Adrenal gland (tissue), 12 donors: ENCODE data around the gene CFAP299. TPM values are rescaled to one million over a fixed set of nuclear protein-coding genes. Genes with fewer than 3 reads are reported as not detected.

ENCODE experiments used
- DNase-seq, 7 donors: peaks; one replicate each; pipeline ENCODE4 v3.0.0-alpha.2; 2019 to 2020
- H3K27ac ChIP-seq, 5 donors: fragments of 200-600 bp; sonication (generic) in 4 of 5; 1 replicate in 3 of 5; 2 replicates in 2 of 5; pipeline versions ENCODE4 v1.5.1 to v1.8.0; 2016 to 2020; ENCODE audit warnings: mild to moderate bottlenecking in 1 of 5
- H3K27me3 ChIP-seq: fragments of 200-600 bp; 2 replicates; pipeline ENCODE4 v1.8.0; 2021
- H3K36me3 ChIP-seq, 2 donors: fragments of 200-600 bp; replicated peaks in 1 of 2; 1 replicate in 1 of 2; 2 replicates in 1 of 2; pipeline versions ENCODE4 v1.5.1 to v1.8.0; 2018 to 2022
- H3K4me1 ChIP-seq, 2 donors: fragments of 200-600 bp; replicated peaks in 1 of 2; 1 replicate in 1 of 2; 2 replicates in 1 of 2; pipeline versions ENCODE4 v1.5.1 to v1.8.0; 2018 to 2021
- H3K4me3 ChIP-seq, 4 donors: fragments of 200-600 bp; sonication (generic) in 3 of 4; one replicate each; pipeline ENCODE4 v1.5.1; 2016 to 2018
- H3K9me3 ChIP-seq, 3 donors: fragments of 200-600 bp; sonication (generic) in 1 of 3; replicated peaks in 1 of 3; 1 replicate in 2 of 3; 2 replicates in 1 of 3; pipeline versions ENCODE4 v1.5.1 to v1.8.0; 2016 to 2021
- POLR2A ChIP-seq, 2 donors: fragments of 450-650 bp; IDR thresholded peaks; one replicate each; pipeline ENCODE4 v1.6.1; 2017; ENCODE audit warnings: antibody characterized with exemption in 2 of 2, mild to moderate bottlenecking in 2 of 2, moderate library complexity in 1 of 2
- WGBS, 4 donors: extraction: QIAGEN DNeasy Blood & Tissue Kit in 2 of 4; methylation state at CpG; one replicate each; pipeline versions ENCODE4 v1.1.5 to v1.1.7; 2013 to 2017; 5-methylcytosine and 5-hydroxymethylcytosine counted together
- intact Hi-C, 2 donors: fragments of 100-400 bp; cut with DNase I; formaldehyde crosslinking; loops; one replicate each; pipeline versions ENCODE4 v1.14.1 to v1.15.0; 2022 to 2023
- polyA plus RNA-seq, 3 donors: library from polyadenylated mRNA; stranded (reverse); fragments of 200-250 nt in 2 of 3; fragments of 350-450 nt in 1 of 3; fragmentation: Illumina TruSeq in 1 of 3; extraction: RNeasy Lipid Tissue Mini Kit (QIAGEN cat#74804) in 1 of 3; gene quantifications; one replicate each; pipeline ENCODE4 v1.2.3, GENCODE V29; 2013 to 2014
- total RNA-seq, 9 donors: library from RNA; depleted of rRNA in 4 of 9; stranded (reverse); fragments of >200 nt in 4 of 9; fragments of 120-200 nt in 1 of 9; fragmentation: NEBNext Ultra II Directional in 1 of 9; extraction: Animal tissue kit (Norgen Biotek cat#: 25700) in 1 of 9; gene quantifications; one replicate each; pipeline versions ENCODE4 v1.1.0 to v1.2.4, GENCODE V29; 2013 to 2023
- TF ChIP-seq, protein P1 (sequence below), 6 experiments: fragments of 450-650 bp in 4 of 6; fragments of 200-600 bp in 2 of 6; sonication (generic) in 1 of 6; IDR thresholded peaks; 1 replicate in 5 of 6; 2 replicates in 1 of 6; pipeline versions ENCODE4 v1.5.1 to v1.8.0; 2016 to 2021; ENCODE audit warnings: antibody characterized with exemption in 6 of 6, mild to moderate bottlenecking in 2 of 6, moderate library complexity in 1 of 6
- donor health status: healthy with polysubstance abuse.
- donor health status: Bipolar disorder and iron deficiency.
- donor health status: DM: yes; HTN: yes; CAD: no.
- donor health status: DM: no; HTN: no; CAD: no.
- donor health status: DM: no; HTN: no; CAD: no.
- donor health status: DM: yes; HTN: yes; CAD: no.

The CFAP299 gene
- total and polyA plus RNA-seq, 12 donors = not detected

DNA sequence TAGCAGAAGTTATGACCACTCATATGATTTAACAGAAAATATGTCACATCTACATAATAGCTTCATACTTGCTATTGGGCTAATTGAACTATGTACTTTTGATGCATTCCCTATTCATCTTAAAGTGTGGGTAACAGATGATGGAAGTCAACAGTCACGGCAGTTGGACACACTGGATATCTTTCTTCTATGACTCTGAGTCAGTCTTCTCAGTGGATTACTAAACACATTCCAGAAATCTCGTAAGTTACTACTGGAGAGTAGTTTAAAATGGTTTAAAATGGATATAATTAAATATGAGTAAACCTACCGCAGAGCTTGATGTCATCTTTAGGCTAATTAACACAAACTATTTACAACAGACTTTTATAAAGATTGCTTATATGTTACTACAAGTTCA lies 30.1 kb upstream of the CFAP299 start:
- Histone ChIP-seq H3K27me3 (no peaks in the 10 kb centered on the region), H3K27ac (no peak overlapping the region), H3K4me3 (no peak overlapping the region), H3K4me1 (no peaks in the 10 kb centered on the region), H3K36me3 (no peaks in the 10 kb centered on the region), H3K9me3 (no peaks in the 10 kb centered on the region)
- TF ChIP-seq, protein P1, sequence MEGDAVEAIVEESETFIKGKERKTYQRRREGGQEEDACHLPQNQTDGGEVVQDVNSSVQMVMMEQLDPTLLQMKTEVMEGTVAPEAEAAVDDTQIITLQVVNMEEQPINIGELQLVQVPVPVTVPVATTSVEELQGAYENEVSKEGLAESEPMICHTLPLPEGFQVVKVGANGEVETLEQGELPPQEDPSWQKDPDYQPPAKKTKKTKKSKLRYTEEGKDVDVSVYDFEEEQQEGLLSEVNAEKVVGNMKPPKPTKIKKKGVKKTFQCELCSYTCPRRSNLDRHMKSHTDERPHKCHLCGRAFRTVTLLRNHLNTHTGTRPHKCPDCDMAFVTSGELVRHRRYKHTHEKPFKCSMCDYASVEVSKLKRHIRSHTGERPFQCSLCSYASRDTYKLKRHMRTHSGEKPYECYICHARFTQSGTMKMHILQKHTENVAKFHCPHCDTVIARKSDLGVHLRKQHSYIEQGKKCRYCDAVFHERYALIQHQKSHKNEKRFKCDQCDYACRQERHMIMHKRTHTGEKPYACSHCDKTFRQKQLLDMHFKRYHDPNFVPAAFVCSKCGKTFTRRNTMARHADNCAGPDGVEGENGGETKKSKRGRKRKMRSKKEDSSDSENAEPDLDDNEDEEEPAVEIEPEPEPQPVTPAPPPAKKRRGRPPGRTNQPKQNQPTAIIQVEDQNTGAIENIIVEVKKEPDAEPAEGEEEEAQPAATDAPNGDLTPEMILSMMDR (IDR thresholded peaks at IDR 0.05) = no peak
- no peak for TF ChIP-seq POLR2A (IDR thresholded peaks at IDR 0.05)
- intact Hi-C loops = no loop called here
- 74 to 84% (median 76%) methylated on average over 3 of the region's 3 CpGs for WGBS, 4 donors
- no peak for DNase-seq

DNA sequence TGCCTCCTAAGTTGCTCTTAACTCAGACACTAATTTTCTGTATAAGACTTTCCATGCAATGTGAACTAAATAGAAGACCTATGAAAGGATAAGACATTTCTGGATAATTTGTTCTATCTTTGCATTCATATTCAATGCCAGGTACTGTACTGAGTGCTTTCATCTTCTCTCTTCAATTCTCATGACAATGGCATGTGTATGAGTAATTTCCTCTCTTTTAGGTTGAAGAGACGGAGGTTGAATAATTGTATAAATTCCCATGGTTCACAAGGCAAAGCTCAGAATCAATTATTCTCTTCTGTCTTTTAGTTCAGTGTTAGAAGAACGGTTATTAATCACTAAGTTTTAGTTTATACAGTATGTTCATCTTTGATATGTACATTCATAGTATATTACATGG lies 29.3 kb upstream of the CFAP299 start:
- H3K4me3 ChIP-seq = no peak overlapping the region
- H3K9me3 ChIP-seq = no peaks in the 10 kb centered on the region
- intact Hi-C loops = no loop called here
- 63 to 70% (median 66%) methylated on average over 2 of the region's 2 CpGs for WGBS, 4 donors
- no peaks in the 10 kb centered on the region for H3K4me1 ChIP-seq
- no peaks in the 10 kb centered on the region for H3K36me3 ChIP-seq
- no peak for DNase-seq
- TF ChIP-seq POLR2A (IDR thresholded peaks at IDR 0.05) = no peak
- TF ChIP-seq, protein P1 (IDR thresholded peaks at IDR 0.05) = no peak
- H3K27me3 ChIP-seq = no peaks in the 10 kb centered on the region
- no peak overlapping the region for H3K27ac ChIP-seq

DNA sequence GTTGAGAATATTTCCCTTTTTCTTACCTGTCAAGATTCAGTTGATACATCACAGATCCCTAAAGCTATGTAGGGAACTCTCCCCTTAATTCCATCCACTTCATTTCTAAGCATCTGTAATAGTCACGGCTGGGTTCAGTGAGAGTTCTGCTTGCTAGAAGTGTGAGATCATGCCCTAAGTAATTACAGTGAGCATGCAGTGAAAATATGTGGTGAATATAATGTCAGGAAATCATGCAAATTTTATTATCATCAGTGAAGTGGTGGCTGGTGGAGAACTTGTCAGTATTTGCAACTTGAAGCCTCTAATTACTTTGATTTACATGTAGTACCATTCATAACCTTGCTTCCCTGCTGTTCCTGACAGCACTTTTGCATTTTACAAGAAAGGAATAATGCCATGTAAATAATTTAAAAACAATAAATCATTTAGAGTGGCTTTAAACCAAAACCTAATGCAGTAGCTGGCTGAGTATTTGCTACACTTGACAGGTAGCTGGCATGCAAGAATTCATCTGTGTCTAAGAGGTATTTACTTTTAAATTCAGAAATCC lies 28.3 kb upstream of the CFAP299 start:
- no peak overlapping the region for H3K4me3 ChIP-seq

DNA sequence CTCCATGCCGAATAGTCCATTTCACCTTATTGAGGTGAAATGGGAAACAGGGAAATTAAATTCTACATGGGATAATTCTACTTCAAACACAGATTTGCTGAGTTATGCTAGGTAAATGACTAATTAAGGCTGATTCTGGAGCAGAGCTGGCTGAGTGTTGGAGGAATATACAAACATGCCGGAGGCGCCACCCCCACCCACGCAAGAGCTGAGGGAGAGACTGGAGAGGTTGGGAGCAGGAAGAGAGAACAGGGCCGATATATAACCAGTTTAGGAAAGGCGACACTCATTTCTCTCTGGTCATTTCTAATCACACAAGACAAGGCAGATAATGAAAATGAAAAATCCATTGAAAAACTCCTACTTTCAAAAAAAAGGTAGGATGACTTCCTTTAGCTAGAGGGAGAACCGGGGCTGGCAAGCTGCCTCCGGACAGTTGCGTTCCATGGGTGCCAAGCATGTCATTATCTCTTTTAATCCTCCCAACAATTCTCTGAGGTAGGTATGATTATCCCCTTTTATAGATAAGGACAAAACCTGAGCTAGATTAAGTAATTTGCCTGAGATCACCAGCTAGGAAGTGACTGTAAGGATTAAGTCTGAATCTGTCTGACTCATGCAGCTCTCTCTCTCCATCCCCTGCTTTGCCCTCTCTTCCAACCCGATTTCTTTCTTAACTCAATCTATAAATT lies 27.6 kb upstream of the CFAP299 start:
- H3K36me3 ChIP-seq = no peaks in the 10 kb centered on the region
- no peaks in the 10 kb centered on the region for H3K4me1 ChIP-seq
- H3K9me3 ChIP-seq = no peaks in the 10 kb centered on the region
- no peak for TF ChIP-seq POLR2A (IDR thresholded peaks at IDR 0.05)
- TF ChIP-seq, protein P1 (IDR thresholded peaks at IDR 0.05) = no peak
- DNase-seq = no peak
- no peak overlapping the region for H3K4me3 ChIP-seq
- no peaks in the 10 kb centered on the region for H3K27me3 ChIP-seq
- no peak overlapping the region for H3K27ac ChIP-seq
- WGBS, 4 donors = 48 to 54% (median 52%) methylated on average over 10 of the region's 10 CpGs
- intact Hi-C loops = no loop called here

More for the DNA sequence above, 28.3 kb upstream of the CFAP299 start:
- TF ChIP-seq POLR2A (IDR thresholded peaks at IDR 0.05) = no peak
- Histone ChIP-seq H3K4me1 (no peaks in the 10 kb centered on the region), H3K36me3 (no peaks in the 10 kb centered on the region), H3K9me3 (no peaks in the 10 kb centered on the region), H3K27me3 (no peaks in the 10 kb centered on the region), H3K27ac (no peak overlapping the region)
- intact Hi-C loops = no loop called here
- DNase-seq = no peak
- WGBS, 4 donors = 26 to 31% (median 29%) methylated on average over 1 of the region's 1 CpG

DNA sequence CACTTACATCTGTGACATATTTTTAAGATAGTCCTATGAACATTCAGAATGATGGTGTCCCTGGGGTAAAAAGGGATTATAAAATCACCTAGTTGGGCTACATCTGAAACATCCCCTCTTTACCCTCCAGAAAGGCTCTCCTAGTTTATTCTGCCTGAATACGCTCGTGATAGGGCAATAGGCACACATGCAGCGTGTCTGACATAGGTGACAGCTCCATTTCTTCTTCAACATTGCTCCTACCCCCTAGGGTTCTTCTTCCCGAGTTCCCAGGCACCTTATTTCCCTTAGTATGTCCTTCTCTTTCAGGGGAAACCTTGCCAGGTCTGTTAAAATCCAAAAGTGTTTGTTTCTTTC lies 27.1 kb upstream of the CFAP299 start:
- WGBS, 4 donors = 37 to 68% (median 52%) methylated on average over 4 of the region's 4 CpGs
- H3K27ac ChIP-seq = no peak overlapping the region
- intact Hi-C loops = no loop called here
- no peaks in the 10 kb centered on the region for H3K9me3 ChIP-seq
- no peaks in the 10 kb centered on the region for H3K36me3 ChIP-seq
- no peaks in the 10 kb centered on the region for H3K4me1 ChIP-seq
- H3K27me3 ChIP-seq = no peaks in the 10 kb centered on the region
- TF ChIP-seq, protein P1 (IDR thresholded peaks at IDR 0.05) = no peak
- no peak for TF ChIP-seq POLR2A (IDR thresholded peaks at IDR 0.05)
- H3K4me3 ChIP-seq = no peak overlapping the region
- no peak for DNase-seq
